RWPE2 (cell line): Measurements from ENCODE around the gene ABCA13.

Experiments used
- ATAC-seq: fragments of 200-7000 bp; cut with Tn5 transposase; 3 replicates; pipeline ENCODE4 v1.9.1; 2021; ENCODE audit warnings: low read depth
- DNase-seq: peaks from one replicate; pipeline ENCODE4 v3.0.0-alpha.2; 2020; ENCODE audit warnings: low spot score
- H3K27ac ChIP-seq: fragments of 450-650 bp; 2 replicates; pipeline ENCODE4 v1.5.1; 2017; ENCODE audit warnings: mild to moderate bottlenecking; ENCODE audit not compliant: poor library complexity, severe bottlenecking
- H3K27me3 ChIP-seq: fragments of 250-450 bp; sonication (Bioruptor Pico); 2 replicates; pipeline ENCODE4 v1.5.1; 2021; ENCODE audit warnings: mild to moderate bottlenecking, moderate library complexity; ENCODE audit not compliant: insufficient read depth, poor library complexity, severe bottlenecking
- H3K36me3 ChIP-seq: fragments of 250-450 bp; sonication (Bioruptor Pico); 2 replicates; pipeline ENCODE4 v1.5.1; 2020; ENCODE audit warnings: low read depth, mild to moderate bottlenecking, moderate library complexity
- H3K4me1 ChIP-seq: fragments of 250-450 bp; sonication (Bioruptor Pico); 2 replicates; pipeline ENCODE4 v1.5.1; 2021; ENCODE audit warnings: mild to moderate bottlenecking, moderate library complexity; ENCODE audit not compliant: insufficient read depth, poor library complexity, severe bottlenecking
- H3K4me3 ChIP-seq: fragments of 250-450 bp; sonication (Bioruptor Pico); 2 replicates; pipeline ENCODE4 v1.5.1; 2021; ENCODE audit warnings: mild to moderate bottlenecking, moderate library complexity; ENCODE audit not compliant: severe bottlenecking
- H3K9me3 ChIP-seq: fragments of 250-450 bp; sonication (Bioruptor Pico); 2 replicates; pipeline ENCODE4 v1.5.1; 2021; ENCODE audit warnings: mild to moderate bottlenecking, moderate library complexity; ENCODE audit not compliant: severe bottlenecking
- TF ChIP-seq, protein P1 (sequence below): fragments of 450-650 bp; IDR thresholded peaks from one replicate; pipeline ENCODE4 v1.5.1; 2017; ENCODE audit warnings: mild to moderate bottlenecking, moderate library complexity; ENCODE audit not compliant: poor library complexity, severe bottlenecking

The ABCA13 gene

DNA sequence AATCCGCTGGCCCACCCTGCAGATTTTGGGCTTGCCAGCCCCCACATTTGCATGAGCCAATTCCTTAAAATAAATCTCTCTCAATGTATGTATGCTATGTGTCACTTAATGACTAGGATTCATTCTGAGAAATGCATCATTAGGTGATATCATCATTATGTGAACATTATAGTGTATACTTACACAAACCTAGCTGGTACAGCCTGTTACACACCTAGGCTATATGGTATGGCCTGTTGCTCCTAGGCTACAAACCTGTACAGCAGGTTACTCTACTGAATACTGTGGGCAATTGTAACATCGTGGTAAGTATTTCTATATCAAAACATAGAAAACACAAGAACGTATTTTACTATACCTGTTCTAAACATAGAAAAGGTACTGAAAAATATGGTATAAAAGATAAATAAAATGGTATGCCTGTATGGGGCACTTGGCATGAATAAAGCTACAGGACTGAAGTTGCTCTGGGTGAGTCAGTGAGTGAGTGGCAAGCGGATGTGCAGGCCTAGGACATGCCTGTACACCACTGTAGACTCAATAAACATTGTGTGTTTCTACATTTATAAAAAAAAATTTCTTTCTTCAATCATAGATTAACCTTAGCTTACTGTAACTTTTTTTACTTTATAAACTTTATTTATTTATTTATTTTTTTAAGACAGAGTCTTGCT is 135.9 kb downstream of the ABCA13 start:
- peak; percentile 96 for ATAC-seq
- H3K9me3 ChIP-seq: no peaks in the 10 kb centered on the region
- no peak for DNase-seq
- H3K36me3 ChIP-seq: no peaks in the 10 kb centered on the region
- H3K4me1 ChIP-seq: peaks cover 29% of the 10 kb centered on the region
- H3K27ac ChIP-seq: peak overlapping the region; percentile 54
- H3K27me3 ChIP-seq: no peaks in the 10 kb centered on the region
- TF ChIP-seq, protein P1, sequence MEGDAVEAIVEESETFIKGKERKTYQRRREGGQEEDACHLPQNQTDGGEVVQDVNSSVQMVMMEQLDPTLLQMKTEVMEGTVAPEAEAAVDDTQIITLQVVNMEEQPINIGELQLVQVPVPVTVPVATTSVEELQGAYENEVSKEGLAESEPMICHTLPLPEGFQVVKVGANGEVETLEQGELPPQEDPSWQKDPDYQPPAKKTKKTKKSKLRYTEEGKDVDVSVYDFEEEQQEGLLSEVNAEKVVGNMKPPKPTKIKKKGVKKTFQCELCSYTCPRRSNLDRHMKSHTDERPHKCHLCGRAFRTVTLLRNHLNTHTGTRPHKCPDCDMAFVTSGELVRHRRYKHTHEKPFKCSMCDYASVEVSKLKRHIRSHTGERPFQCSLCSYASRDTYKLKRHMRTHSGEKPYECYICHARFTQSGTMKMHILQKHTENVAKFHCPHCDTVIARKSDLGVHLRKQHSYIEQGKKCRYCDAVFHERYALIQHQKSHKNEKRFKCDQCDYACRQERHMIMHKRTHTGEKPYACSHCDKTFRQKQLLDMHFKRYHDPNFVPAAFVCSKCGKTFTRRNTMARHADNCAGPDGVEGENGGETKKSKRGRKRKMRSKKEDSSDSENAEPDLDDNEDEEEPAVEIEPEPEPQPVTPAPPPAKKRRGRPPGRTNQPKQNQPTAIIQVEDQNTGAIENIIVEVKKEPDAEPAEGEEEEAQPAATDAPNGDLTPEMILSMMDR: no peak
- H3K4me3 ChIP-seq: no peak overlapping the region

DNA sequence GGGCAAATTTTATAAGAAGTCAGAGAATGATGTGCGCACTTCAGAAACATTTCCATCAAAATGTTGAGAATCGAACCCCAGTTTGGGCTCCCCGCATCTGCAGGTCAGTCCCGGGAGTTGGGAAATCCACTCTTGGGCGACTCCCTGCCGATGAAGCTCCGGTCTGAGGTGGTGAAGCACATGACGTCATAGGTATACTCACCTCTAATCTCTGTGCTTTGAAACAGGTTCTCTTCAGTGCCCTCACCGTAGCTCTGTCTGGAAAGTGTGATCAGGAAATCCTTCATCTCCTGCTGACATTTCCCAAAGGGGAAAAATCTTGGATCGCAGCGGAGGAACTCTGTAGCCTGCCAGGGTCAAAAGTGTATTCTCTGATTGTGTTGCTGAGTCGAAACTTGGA is 138.5 kb downstream of the ABCA13 start:
- H3K4me1 ChIP-seq: peaks cover 33% of the 10 kb centered on the region
- TF ChIP-seq, protein P1: no peak
- no peaks in the 10 kb centered on the region for H3K9me3 ChIP-seq
- H3K27ac ChIP-seq: no peak overlapping the region
- no peaks in the 10 kb centered on the region for H3K36me3 ChIP-seq
- no peak overlapping the region for H3K4me3 ChIP-seq
- no peak for ATAC-seq
- DNase-seq: no peak
- no peaks in the 10 kb centered on the region for H3K27me3 ChIP-seq

GRCh38 chr7:48311464-48312100 is 140.3 kb downstream of the ABCA13 start:
- Histone ChIP-seq H3K36me3 (no peaks in the 10 kb centered on the region), H3K4me3 (no peak overlapping the region), H3K4me1 (peaks cover 31% of the 10 kb centered on the region), H3K9me3 (no peaks in the 10 kb centered on the region), H3K27me3 (no peaks in the 10 kb centered on the region), H3K27ac (peak overlapping the region; percentile 43)
- TF ChIP-seq, protein P1: no peak
- ATAC-seq: no peak
- DNase-seq: no peak

GRCh38 chr7:48312151-48312550 is 140.9 kb downstream of the ABCA13 start:
- Histone ChIP-seq H3K36me3 (no peaks in the 10 kb centered on the region), H3K27ac (peak overlapping the region; percentile 43), H3K4me1 (peaks cover 26% of the 10 kb centered on the region), H3K4me3 (no peak overlapping the region), H3K9me3 (no peaks in the 10 kb centered on the region), H3K27me3 (no peaks in the 10 kb centered on the region)
- ATAC-seq (peak; percentile 65; the same call in 2 of the 3 replicates), DNase-seq (no peak)
- TF ChIP-seq, protein P1: no peak

- Histone ChIP-seq H3K27me3 (no peaks in the 10 kb centered on the region), H3K9me3 (no peaks in the 10 kb centered on the region), H3K27ac (no peak overlapping the region), H3K36me3 (no peaks in the 10 kb centered on the region), H3K4me3 (no peak overlapping the region), H3K4me1 (peaks cover 6% of the 10 kb centered on the region)
- TF ChIP-seq, protein P1: no peak
- DNase-seq (no peak), ATAC-seq (no peak)
Measured at GRCh38 chr7:48316768-48317167, 145.5 kb downstream of the ABCA13 start.
